ENCODE results near the gene SLC8A2. TPM values are rescaled to one million over a fixed set of nuclear protein-coding genes. Genes with fewer than 3 reads are reported as not detected.
"Not testable (repeated sequence)": the region's sequence is repeated elsewhere in the genome, so short reads cannot be mapped to it uniquely, and the experiment has no call there.

The SLC8A2 gene
- polyA plus RNA-seq, 1 donor: 0.23 TPM

GRCh38 chr19:47487551-47488515, 16.1 kb upstream of the SLC8A2 start:
- no peak for DNase-seq

GRCh38 chr19:47486900-47487299, 15.2 kb upstream of the SLC8A2 start:
- DNase-seq: no peak

DNA sequence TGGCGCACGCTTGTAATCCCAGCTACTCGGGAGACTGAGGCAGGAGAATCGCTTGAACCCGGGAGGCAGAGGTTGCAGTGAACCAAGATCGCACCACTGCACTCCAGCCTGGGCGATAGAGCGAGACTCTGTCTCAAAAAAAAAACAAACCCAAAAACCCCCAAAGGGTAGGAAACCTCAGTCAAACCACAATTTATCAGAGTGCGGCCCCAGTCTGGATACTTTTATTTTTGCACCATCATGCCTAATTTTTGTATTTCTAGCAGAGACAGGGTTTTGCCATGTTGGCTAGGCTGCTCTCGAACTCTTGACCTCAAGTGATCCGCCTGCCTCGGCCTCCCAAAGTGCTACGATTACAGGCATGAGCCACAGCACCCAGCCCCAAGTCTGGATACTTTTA, 14.5 kb upstream of the SLC8A2 start:
- not testable (repeated sequence) for DNase-seq

DNA sequence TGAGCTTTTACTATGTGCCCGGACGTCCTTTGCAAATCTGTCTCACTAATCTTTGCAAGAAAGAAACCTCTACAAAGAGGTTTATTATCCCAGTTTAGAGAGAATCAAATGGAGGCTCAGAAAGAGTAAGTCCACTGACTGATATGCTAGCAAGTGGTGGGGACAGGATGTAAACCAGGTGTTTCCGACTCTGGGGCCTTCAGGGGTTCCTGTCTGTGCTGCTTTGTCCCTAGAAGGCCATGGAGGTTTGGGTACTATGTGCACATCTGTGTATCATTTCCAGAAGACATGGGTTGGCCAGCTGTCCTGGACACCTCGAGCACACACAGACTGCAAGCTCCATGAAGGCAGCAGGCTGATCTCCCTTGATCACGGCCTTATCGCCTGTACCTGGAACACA, 13.5 kb upstream of the SLC8A2 start:
- DNase-seq: no peak

GRCh38 chr19:47483800-47484690, 12.4 kb upstream of the SLC8A2 start, which contains the start of gene KPTN:
TSS of gene KPTN (minus strand) at chr19:47484219. CDS start at chr19:47484160, 59 bp downstream.
- peak; percentile 92 for DNase-seq

DNA sequence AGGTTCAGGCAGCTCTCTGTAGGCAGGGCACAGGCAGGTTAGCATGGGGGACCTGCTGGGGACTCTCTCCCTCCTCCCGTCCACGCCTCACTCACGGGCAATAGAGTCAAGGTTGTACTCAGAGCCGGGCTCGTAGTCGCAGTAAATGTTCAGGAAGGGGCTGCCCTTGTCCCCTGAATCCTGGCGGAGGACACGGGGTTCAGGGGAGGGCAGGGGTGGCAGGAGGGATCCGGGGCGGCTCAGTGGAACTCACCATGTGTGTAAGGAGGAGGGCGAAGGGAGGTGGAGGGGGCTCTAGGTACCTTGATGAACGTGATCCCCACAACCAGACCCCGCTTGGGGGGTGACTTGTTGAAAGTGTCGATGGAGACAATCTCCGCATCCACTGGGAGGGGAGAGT, 11.5 kb upstream of the SLC8A2 start:
- no peak for DNase-seq

DNA sequence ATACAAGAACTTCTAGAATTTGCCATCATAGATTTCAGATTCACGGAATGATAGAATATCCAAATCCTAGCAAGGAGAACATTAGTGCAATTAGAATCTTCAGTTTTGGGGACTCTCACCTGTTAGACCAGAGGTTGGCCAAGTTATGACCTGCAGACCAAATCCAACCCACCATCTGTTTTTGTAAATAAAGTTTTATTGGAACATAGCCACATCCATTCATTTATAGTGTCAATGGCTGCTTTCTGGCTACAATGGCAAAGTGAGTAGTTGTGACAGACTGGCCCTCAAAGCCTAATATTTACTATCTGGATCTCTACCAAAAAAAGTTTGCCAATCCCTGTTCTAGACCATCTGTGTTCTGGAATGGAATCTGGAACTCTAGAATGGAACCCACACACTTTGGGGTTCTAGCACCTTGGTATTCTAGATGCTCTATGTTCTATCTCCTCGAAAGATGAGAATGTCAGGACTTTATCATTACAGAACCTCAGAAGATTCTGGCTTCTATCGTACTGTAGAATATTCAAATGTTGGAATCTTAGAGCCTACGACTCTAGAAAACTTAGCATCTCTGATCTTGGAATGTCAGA, 9.9 kb upstream of the SLC8A2 start:
- DNase-seq: no peak

DNA sequence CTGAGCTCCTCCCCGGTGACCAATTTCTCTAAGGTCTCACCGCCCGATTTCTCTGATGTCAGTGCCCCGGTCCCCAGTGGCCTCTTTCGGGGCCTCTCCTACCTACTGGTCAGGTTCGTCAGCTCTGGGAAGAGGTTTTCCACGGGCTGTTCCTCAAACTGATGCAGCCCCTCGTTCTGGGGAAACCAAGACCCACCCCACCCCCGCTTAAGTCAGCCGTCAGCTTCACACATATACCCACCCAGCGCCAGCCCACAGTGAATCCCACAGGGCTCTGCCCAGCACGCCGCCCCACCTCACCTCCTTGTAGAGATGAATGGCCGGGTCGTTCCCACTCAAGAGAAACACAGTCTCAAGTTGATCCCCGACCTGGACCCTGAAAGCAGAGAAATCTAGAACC, 9.0 kb upstream of the SLC8A2 start:
- no peak for DNase-seq

DNA sequence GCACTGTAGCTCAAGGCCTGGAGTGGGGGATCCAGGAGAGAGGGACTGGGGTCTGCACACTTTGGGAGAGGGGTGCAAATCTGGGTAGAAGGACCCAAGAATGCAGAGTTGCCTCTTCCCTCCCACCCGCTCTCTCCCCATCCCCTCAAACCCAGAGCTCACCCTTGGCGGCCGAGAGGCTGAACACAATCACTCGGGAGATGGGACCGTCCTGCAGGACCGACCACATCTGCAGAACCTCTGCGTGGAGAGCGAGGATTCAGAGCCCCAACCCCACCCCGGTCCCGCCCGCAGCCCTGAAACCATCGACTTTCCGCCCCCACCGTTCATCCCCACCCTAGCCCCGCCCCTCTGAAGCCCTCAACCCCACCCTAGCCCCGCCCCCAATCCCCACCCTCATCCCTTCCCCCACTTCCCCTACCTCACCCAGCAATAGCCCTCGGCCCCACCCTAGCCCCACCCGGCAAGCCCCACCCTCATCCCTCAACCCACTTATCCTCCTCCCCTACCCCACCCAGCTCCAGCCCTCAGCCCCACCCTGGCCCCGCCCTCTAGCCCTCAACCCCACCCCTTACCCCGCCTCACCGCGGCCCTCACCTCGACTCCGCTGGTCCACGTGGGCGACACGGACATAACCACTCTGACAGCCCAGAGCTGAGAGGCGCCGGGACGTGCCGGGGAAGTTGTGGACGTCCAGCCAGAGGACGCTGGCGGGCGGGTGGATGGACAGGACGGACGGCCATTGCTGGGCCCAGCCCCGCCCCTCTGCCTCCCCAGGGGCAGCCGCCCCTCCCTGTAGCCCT, 8.2 kb upstream of the SLC8A2 start:
- no peak for DNase-seq

GRCh38 chr19:47476438-47476972, 4.8 kb upstream of the SLC8A2 start:
- no peak for DNase-seq

GRCh38 chr19:47475465-47475864, 3.8 kb upstream of the SLC8A2 start:
- DNase-seq: no peak

DNA sequence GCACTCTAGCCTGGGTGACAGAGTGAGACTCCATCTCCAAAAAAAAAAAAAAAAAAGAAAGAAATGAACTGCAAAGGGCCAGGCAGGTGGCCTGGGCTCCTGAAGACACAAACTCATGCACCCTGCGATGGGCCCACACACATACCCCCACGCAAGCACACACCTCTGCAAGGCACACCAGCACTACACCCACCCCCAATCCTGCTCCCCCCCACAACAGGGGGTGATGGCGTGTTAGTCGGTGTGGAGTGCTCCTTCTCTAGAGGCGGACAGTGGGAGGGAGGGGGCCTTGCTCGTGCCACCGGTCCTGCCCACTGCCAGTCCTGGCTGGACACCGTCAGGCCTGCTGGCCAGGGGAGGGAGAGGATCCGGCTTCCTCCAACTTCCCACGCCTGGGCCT, 1.6 kb upstream of the SLC8A2 start:
- no peak for DNase-seq

DNA sequence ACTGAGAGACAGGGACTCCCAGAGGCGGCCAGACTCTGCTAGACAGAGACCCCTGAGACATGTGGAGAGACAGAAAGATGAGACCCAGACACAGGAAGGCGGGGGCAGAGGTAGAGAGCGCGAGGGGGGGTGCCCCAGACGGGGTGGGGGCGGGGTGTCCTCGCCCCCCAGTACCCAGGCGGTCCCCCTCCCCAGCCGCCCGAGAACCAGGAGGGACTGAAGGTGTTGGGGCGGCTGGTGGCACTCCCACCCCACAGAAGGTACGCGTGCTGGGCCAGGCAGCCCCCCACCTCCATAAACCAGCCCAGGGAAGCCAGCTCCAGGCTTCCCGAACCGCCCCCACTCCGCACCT, 336 bp downstream of the SLC8A2 start:
- DNase-seq: no peak

GRCh38 chr19:47470447-47471195, 1.1 kb downstream of the SLC8A2 start:
- DNase-seq: no peak

DNA sequence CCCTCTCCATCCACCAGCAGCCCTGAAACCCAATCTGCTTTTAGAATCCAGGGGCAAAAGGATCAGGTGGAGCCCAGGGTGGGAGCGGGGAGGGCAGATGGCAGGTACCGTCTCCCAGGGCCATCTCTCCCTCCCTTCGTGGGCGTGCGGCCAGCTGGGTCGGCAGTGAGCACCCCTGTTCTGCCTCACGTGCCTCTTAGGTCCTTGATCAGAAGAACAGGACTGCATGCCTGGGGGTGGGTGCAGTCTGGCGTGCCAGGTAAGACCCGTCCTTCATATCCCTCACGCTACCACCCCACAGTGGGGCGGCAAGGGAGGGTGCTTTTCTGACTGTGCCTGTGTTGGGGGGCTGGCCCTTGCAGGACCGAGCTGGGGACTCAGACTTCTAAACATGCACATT, 2.0 kb downstream of the SLC8A2 start:
- no peak for DNase-seq

DNA sequence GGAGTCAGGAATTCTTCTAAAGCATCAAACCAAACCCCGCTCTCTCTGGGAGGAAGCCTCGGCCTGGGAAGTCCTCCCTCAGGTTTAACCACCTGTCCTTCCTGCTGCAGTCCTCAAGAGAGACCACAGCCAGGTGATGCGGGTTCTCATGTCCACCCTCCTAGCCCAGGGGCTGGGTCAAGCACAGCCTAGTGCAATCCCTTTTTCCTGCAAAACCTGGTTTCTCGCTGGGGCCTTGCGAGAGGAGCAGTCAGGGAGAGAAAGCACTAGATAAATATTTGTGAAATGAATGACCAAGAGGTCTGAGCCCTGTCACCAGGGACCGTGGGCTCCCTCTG, 2.4 kb downstream of the SLC8A2 start:
- no peak for DNase-seq

- DNase-seq: no peak
Observed at GRCh38 chr19:47467914-47468313, 3.8 kb downstream of the SLC8A2 start.

- no peak for DNase-seq
Observed at GRCh38 chr19:47465957-47466356, 5.7 kb downstream of the SLC8A2 start.

- no peak for DNase-seq
Observed at GRCh38 chr19:47464675-47465419, 6.8 kb downstream of the SLC8A2 start.

GRCh38 chr19:47461876-47462275, 9.8 kb downstream of the SLC8A2 start:
- DNase-seq: no peak

Measured in hindlimb muscle (tissue), 1 donor.